ENCODE measurements around the gene CENPN. TPM values are rescaled to one million over a fixed set of nuclear protein-coding genes. Genes with fewer than 3 reads are reported as not detected.

CENPN gene
- total and polyA plus RNA-seq, 4 donors = 3.8 to 9.5 (median 5.9) TPM

GRCh38 chr16:81003610-81004460, 3.2 kb upstream of the CENPN start:
- WGBS, 2 donors = 55 to 61% methylated on average over 11 of the region's 11 CpGs
- DNase-seq = peak in 1 of 3 donors; percentile 33
- Histone ChIP-seq H3K36me3 (ENCODE audit: control insufficient read depth in 4 of 4, insufficient read depth in 4 of 4, low read length in 4 of 4) (peaks cover 0 to 3% (median 0%) of the 10 kb centered on the region in 4 donors), H3K4me3 (no peak overlapping the region), H3K9me3 (ENCODE audit: control insufficient read depth in 4 of 4, insufficient read depth in 3 of 4, low read length in 3 of 4) (no peaks in the 10 kb centered on the region), H3K9ac (ENCODE audit: insufficient read depth in 1 of 2, low read length in 2 of 2) (no peak overlapping the region), H3K4me1 (ENCODE audit: control insufficient read depth in 5 of 5, insufficient read depth in 5 of 5, low read length in 5 of 5) (peaks cover 0 to 32% (median 9%) of the 10 kb centered on the region in 5 donors), H3K27me3 (ENCODE audit: control insufficient read depth in 3 of 3, insufficient read depth in 3 of 3, low read length in 2 of 3) (no peaks in the 10 kb centered on the region), H3K27ac (ENCODE audit: low read depth in 1 of 2, low read length in 1 of 2) (peak overlapping the region; percentile 60 to 73)
- ATAC-seq (ENCODE audit: insufficient read depth, low FRiP score) = no peak
- no peak for TF ChIP-seq CTCF (IDR thresholded peaks at IDR 0.05; ENCODE audit: control extremely low read depth, extremely low read depth)

- no peak for ATAC-seq (ENCODE audit: insufficient read depth, low FRiP score)
- 49 to 62% methylated on average over 14 of the region's 14 CpGs for WGBS, 2 donors
- Histone ChIP-seq H3K27me3 (ENCODE audit: control insufficient read depth in 3 of 3, insufficient read depth in 3 of 3, low read length in 2 of 3) (no peaks in the 10 kb centered on the region), H3K27ac (ENCODE audit: low read depth in 1 of 2, low read length in 1 of 2) (peak overlapping the region in 1 of 2 donors; percentile 73), H3K4me3 (no peak overlapping the region), H3K9ac (ENCODE audit: insufficient read depth in 1 of 2, low read length in 2 of 2) (no peak overlapping the region), H3K9me3 (ENCODE audit: control insufficient read depth in 4 of 4, insufficient read depth in 3 of 4, low read length in 3 of 4) (no peaks in the 10 kb centered on the region), H3K36me3 (ENCODE audit: control insufficient read depth in 4 of 4, insufficient read depth in 4 of 4, low read length in 4 of 4) (peaks cover 0 to 3% (median 0%) of the 10 kb centered on the region in 4 donors), H3K4me1 (ENCODE audit: control insufficient read depth in 5 of 5, insufficient read depth in 5 of 5, low read length in 5 of 5) (peaks cover 0 to 32% (median 9%) of the 10 kb centered on the region in 5 donors)
- TF ChIP-seq CTCF (IDR thresholded peaks at IDR 0.05; ENCODE audit: control extremely low read depth, extremely low read depth) = peak; percentile 50
- DNase-seq = peak in 2 of 3 donors; percentile 81 to 86
These were observed 2.2 kb upstream of the CENPN start for GRCh38 chr16:81004646-81005353.

GRCh38 chr16:81005610-81006161, 1.3 kb upstream of the CENPN start:
- Histone ChIP-seq H3K4me3 (no peak overlapping the region), H3K36me3 (ENCODE audit: control insufficient read depth in 4 of 4, insufficient read depth in 4 of 4, low read length in 4 of 4) (peaks cover 0 to 3% (median 0%) of the 10 kb centered on the region in 4 donors), H3K9ac (ENCODE audit: insufficient read depth in 1 of 2, low read length in 2 of 2) (peak overlapping the region in 1 of 2 donors; percentile 84), H3K9me3 (ENCODE audit: control insufficient read depth in 4 of 4, insufficient read depth in 3 of 4, low read length in 3 of 4) (no peaks in the 10 kb centered on the region), H3K27ac (ENCODE audit: low read depth in 1 of 2, low read length in 1 of 2) (peak overlapping the region; percentile 4 to 95), H3K27me3 (ENCODE audit: control insufficient read depth in 3 of 3, insufficient read depth in 3 of 3, low read length in 2 of 3) (no peaks in the 10 kb centered on the region), H3K4me1 (ENCODE audit: control insufficient read depth in 5 of 5, insufficient read depth in 5 of 5, low read length in 5 of 5) (peaks cover 0 to 32% (median 9%) of the 10 kb centered on the region in 5 donors)
- ATAC-seq (ENCODE audit: insufficient read depth, low FRiP score) (no peak), DNase-seq (peak; percentile 27 to 57 (median 41))
- WGBS, 2 donors = 22 to 38% methylated on average over 18 of the region's 18 CpGs
- TF ChIP-seq CTCF (IDR thresholded peaks at IDR 0.05; ENCODE audit: control extremely low read depth, extremely low read depth) = no peak

Data from lung (tissue), 12 donors.